Right atrium auricular region (tissue), 2 donors: ENCODE data around the gene NREP. TPM values are rescaled to one million over a fixed set of nuclear protein-coding genes. Genes with fewer than 3 reads are reported as not detected.

Source experiments
- DNase-seq: peaks from one replicate; pipeline ENCODE4 v3.0.0-alpha.2; 2019; ENCODE audit warnings: low spot score
- H3K27ac ChIP-seq, 2 donors: fragments of 200-600 bp; sonication (generic); 1 replicate in 1 of 2; 2 replicates in 1 of 2; pipeline ENCODE4 v1.5.1; 2016 to 2019
- H3K27me3 ChIP-seq, 2 donors: fragments of 200-600 bp; sonication (generic); one replicate each; pipeline versions ENCODE4 v1.5.1 to v1.6.0; 2017 to 2019
- H3K36me3 ChIP-seq: fragments of 200-600 bp; sonication (generic); one replicate; pipeline ENCODE4 v1.5.1; 2016
- H3K4me1 ChIP-seq, 2 donors: fragments of 200-600 bp; sonication (generic); one replicate each; pipeline versions ENCODE4 v1.5.1 to v1.6.0; 2017 to 2019
- H3K4me3 ChIP-seq, 2 donors: fragments of 200-600 bp; sonication (generic); 1 replicate in 1 of 2; 2 replicates in 1 of 2; pipeline ENCODE4 v1.5.1; 2017 to 2019; ENCODE audit warnings: mild to moderate bottlenecking in 1 of 2, moderate library complexity in 1 of 2
- H3K9me3 ChIP-seq, 2 donors: fragments of 200-600 bp; sonication (generic); one replicate each; pipeline ENCODE4 v1.5.1; 2019
- total RNA-seq, 2 donors: library from RNA; depleted of rRNA; stranded (reverse); fragments of >200 nt; gene quantifications; one replicate each; pipeline ENCODE4 v1.1.0, GENCODE V29; 2016
- TF ChIP-seq, protein P1 (sequence below), 2 donors: fragments of 200-600 bp; sonication (generic); IDR thresholded peaks; one replicate each; pipeline ENCODE4 v1.5.1; 2019; ENCODE audit warnings: antibody characterized with exemption in 2 of 2

Gene NREP
- total RNA-seq, 2 donors from 2014 or later = 7.2 to 22.9 TPM

GRCh38 chr5:111694133-111694532, 62.9 kb downstream of the NREP start:
- Histone ChIP-seq H3K27ac (no peak overlapping the region), H3K27me3 (no peaks in the 10 kb centered on the region), H3K9me3 (no peaks in the 10 kb centered on the region), H3K36me3 (no peaks in the 10 kb centered on the region), H3K4me3 (no peak overlapping the region), H3K4me1 (peaks cover 0 to 11% of the 10 kb centered on the region in 2 donors)
- no peak for DNase-seq
- TF ChIP-seq, protein P1, sequence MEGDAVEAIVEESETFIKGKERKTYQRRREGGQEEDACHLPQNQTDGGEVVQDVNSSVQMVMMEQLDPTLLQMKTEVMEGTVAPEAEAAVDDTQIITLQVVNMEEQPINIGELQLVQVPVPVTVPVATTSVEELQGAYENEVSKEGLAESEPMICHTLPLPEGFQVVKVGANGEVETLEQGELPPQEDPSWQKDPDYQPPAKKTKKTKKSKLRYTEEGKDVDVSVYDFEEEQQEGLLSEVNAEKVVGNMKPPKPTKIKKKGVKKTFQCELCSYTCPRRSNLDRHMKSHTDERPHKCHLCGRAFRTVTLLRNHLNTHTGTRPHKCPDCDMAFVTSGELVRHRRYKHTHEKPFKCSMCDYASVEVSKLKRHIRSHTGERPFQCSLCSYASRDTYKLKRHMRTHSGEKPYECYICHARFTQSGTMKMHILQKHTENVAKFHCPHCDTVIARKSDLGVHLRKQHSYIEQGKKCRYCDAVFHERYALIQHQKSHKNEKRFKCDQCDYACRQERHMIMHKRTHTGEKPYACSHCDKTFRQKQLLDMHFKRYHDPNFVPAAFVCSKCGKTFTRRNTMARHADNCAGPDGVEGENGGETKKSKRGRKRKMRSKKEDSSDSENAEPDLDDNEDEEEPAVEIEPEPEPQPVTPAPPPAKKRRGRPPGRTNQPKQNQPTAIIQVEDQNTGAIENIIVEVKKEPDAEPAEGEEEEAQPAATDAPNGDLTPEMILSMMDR (IDR thresholded peaks at IDR 0.05) = no peak

GRCh38 chr5:111691914-111692313, 65.1 kb downstream of the NREP start:
- Histone ChIP-seq H3K36me3 (no peaks in the 10 kb centered on the region), H3K9me3 (no peaks in the 10 kb centered on the region), H3K4me1 (peaks cover 0 to 1% of the 10 kb centered on the region in 2 donors), H3K4me3 (no peak overlapping the region), H3K27ac (no peak overlapping the region), H3K27me3 (no peaks in the 10 kb centered on the region)
- DNase-seq = no peak
- TF ChIP-seq, protein P1 (IDR thresholded peaks at IDR 0.05) = no peak

GRCh38 chr5:111691508-111691907, 65.5 kb downstream of the NREP start:
- no peaks in the 10 kb centered on the region for H3K36me3 ChIP-seq
- no peak overlapping the region for H3K27ac ChIP-seq
- no peaks in the 10 kb centered on the region for H3K27me3 ChIP-seq
- no peaks in the 10 kb centered on the region for H3K9me3 ChIP-seq
- no peak for DNase-seq
- no peak overlapping the region for H3K4me3 ChIP-seq
- TF ChIP-seq, protein P1 (IDR thresholded peaks at IDR 0.05) = no peak
- no peaks in the 10 kb centered on the region for H3K4me1 ChIP-seq

DNA sequence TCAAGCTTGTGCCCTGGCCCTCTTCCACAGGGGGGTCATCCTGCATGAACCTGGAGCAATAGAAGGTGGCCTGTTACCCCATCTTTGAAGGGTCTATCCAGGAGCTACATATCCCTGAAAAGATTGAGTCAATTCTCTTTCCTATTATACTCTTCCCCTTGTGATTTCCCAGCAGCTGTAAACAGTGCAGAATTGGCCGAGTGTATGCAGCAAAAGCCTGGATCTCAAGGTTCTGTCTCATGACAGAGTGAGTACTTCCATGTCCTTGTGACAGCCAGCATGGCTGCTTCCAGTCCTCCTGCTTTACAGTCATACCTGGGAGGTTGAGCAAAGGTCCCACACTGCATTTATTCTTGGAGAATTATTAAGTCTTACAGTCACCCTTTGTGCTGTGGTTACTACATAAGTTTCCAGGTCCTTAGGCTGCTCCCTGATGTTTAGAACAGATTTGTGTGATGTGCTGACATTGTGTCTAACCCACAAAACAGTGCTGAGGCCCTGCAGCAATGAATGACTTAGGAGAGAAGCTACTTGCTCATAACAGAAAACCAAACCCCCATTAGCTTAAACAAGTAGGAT, 67.5 kb downstream of the NREP start:
- Histone ChIP-seq H3K9me3 (no peaks in the 10 kb centered on the region), H3K4me3 (no peak overlapping the region), H3K27ac (no peak overlapping the region), H3K4me1 (no peaks in the 10 kb centered on the region), H3K36me3 (no peaks in the 10 kb centered on the region), H3K27me3 (no peaks in the 10 kb centered on the region)
- TF ChIP-seq, protein P1 (IDR thresholded peaks at IDR 0.05) = no peak
- DNase-seq = no peak

GRCh38 chr5:111685969-111686368, 71.0 kb downstream of the NREP start:
- H3K27me3 ChIP-seq = no peaks in the 10 kb centered on the region
- DNase-seq = no peak
- H3K9me3 ChIP-seq = no peaks in the 10 kb centered on the region
- TF ChIP-seq, protein P1 (IDR thresholded peaks at IDR 0.05) = no peak
- no peak overlapping the region for H3K4me3 ChIP-seq
- no peaks in the 10 kb centered on the region for H3K36me3 ChIP-seq
- no peak overlapping the region for H3K27ac ChIP-seq
- peaks cover 0 to 10% of the 10 kb centered on the region in 2 donors for H3K4me1 ChIP-seq

DNA sequence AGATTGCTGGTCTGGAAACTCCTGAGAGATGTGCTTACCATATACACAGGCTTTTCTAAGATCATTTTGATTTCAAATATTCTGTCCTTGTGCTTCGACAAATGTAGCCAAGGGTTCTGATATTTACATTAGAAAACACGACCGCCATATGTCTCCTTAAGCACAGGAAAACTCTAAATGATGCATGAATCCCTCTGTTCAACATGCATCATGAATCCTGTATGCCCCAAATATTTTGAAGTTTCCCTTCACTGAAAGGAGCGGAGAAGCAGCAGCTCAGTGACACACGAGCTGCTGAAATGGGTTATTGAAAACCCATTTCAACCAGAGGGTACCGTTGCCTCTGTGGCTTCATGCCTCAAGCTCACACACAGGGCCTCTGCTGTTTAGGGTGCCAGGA, 74.4 kb downstream of the NREP start:
- no peaks in the 10 kb centered on the region for H3K36me3 ChIP-seq
- no peaks in the 10 kb centered on the region for H3K9me3 ChIP-seq
- DNase-seq = no peak
- peaks cover 0 to 18% of the 10 kb centered on the region in 2 donors for H3K4me1 ChIP-seq
- no peaks in the 10 kb centered on the region for H3K27me3 ChIP-seq
- H3K4me3 ChIP-seq = no peak overlapping the region
- no peak overlapping the region for H3K27ac ChIP-seq
- TF ChIP-seq, protein P1 (IDR thresholded peaks at IDR 0.05) = no peak
